HT1080 (cell line): ENCODE measurements around the gene GRHPR. TPM values are rescaled to one million over a fixed set of nuclear protein-coding genes. Genes with fewer than 3 reads are reported as not detected.
"Not testable (repeated sequence)": the region's sequence is repeated elsewhere in the genome, so short reads cannot be mapped to it uniquely, and the experiment has no call there.

Experiments used
- DNase-seq: peaks from one replicate; pipeline ENCODE4 v3.0.0-alpha.2; 2015; ENCODE audit warnings: low read depth
- polyA plus RNA-seq, 2 experiments: library from polyadenylated mRNA; depleted of rRNA; stranded (reverse); fragments of >200 nt; gene quantifications; 2 replicates each; pipeline ENCODE4 v1.2.3, GENCODE V29; 2015
- total RNA-seq: library from RNA; depleted of rRNA; stranded (reverse); fragments of >200 nt; shearing (Covaris generic); gene quantifications from 2 replicates; pipeline ENCODE4 v1.2.3, GENCODE V29; 2014; rRNA removed

The GRHPR gene
- 139 and 149 TPM in 2 replicates for total RNA-seq
- polyA plus RNA-seq (2015; cell fraction: cytosol; rRNA removed) = 114 and 132 TPM in 2 replicates
- polyA plus RNA-seq (2015; cell fraction: nucleus; rRNA removed) = 99.3 and 103 TPM in 2 replicates

DNA sequence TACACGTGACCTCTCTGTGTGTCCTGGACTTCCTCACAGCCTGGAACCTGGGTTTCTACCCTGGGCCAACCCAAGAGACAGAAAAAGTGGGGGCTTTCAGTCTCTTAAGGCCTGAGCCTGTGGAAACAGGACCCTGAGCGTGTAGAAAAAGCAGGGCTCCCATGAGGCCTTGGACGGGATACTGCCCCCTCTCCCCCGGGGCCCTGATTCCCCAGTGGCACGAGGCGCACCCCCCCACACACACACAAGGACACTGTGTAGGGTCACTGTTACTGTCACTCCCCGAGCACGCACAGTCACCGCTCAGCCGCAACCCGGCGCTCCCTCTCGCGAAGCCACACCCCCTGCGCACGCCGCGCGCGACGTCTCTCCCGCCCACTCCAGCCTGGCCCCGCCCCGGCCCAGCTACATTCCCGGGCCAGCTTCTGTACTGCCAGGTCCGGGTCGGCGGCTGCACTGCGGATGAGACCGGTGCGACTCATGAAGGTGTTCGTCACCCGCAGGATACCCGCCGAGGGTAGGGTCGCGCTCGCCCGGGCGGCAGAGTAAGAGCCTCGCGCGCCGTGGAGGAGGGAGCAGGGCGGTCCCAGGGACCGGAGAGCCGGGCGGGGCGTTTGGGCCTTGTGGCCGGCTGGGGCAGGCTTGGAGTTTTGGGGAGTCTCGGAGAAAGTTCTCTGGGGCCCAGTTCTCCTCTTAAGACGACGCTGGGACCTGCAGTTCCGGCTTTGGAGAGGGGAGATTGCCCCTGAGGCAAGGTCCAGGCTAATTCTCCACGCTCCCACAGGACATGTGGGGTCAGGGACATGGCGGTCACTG lies at the start of gene GRHPR:
TSS of gene GRHPR (plus strand) at position 408 of the 816 bp plus-strand sequence. CDS start at position 463, 55 bp downstream.
- peak; percentile 82 for DNase-seq

DNA sequence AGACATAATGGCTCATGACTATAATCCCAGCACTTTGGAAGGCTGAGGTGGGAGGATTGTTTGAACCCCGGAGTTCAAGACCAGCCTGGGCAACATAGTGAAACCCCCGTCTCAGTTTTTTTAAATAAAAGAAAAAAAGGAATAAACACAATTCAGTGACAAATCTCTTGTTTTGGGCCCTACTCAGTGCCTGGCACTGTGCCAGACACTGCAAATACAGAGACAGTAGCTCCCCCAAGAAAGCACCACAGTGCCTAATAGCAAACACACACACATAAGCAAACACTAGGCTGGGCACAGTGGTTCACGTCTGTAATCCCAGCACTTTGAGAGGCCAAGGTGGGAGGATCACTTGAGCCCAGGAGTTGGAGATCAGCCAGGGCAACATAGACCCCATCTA lies 49.7 kb upstream of the GRHPR start:
- DNase-seq = no peak

DNA sequence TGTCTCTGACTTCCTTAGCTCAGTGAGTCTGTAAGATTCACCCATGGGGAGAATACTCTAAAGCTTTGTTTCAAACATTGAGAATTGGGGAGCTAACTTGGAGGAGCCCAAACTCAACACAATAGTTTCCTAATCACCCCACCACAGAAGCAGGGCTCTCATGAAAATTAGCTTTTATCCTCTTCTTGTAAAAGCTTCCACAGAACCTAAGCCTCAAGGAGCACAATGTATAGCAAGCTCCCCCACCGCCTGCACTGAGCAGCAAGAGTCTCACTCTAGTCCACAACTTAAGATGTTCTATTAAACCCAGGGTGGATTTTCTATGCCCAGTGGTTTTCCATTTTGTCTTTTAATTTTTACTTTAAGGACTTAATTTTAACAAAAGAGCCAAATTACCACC lies 48.9 kb upstream of the GRHPR start:
- DNase-seq = no peak

DNA sequence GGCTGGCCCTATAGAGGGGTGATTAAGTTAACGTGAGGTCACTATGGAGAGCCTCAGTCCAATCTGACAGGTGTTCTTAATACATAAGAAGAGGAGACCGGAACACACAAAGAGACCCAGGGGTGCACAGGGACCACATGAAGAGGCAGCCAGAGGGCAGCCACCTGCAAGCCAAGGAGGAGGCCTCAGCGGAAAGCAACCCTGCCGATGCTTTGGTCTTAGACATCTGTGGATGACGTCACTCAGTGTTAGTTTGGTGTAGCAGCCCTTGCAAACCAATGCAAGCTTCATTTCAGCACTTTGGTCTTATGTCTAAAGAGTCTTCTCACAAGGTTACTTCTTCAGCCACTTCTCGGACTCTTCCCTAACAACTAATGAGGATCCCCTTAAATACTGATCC lies 47.6 kb upstream of the GRHPR start:
- no peak for DNase-seq

DNA sequence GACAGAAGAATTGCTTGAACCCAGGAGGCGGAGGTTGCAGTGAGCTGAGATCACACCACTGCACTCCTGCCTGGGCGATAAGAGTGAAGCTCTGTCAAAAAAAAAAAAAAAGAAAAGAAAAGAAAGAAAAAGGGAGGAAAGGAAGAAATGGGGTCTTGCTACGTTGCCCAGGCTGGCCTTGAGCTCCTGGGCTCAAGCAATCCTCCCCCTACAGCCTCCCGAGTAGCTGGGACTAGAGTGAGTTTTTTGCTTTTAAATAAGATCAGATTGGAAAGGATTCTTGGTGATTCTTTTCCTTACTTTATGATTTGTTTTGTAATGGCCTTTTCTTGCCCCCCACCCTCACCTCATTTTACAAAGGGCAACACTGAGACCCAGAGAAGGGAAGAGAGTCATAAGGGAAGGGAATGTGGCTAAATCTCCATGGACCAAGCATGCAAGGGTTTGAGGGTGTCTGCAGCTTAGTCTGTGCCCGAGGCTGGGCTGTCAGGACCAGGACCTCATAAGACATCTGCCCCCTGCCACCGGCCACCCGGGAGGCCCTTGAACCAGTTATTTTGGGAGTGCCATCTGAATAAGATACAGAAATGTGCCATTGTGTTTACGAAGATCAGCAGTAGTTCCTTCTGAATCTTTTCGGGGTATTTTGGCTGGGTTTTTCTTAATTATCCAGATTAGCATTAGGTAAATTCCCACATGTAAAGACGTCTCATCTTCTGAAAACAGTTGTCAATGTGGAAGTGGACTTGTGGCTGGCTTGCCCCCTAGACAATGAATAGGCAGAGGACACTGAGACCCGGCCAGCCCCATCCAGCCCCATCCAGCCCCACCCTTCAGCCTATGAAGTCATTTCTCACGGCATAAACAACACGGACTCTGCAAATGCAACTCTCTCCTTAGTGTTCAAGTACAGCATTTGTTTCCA lies 44.5 kb upstream of the GRHPR start:
- DNase-seq = no peak

DNA sequence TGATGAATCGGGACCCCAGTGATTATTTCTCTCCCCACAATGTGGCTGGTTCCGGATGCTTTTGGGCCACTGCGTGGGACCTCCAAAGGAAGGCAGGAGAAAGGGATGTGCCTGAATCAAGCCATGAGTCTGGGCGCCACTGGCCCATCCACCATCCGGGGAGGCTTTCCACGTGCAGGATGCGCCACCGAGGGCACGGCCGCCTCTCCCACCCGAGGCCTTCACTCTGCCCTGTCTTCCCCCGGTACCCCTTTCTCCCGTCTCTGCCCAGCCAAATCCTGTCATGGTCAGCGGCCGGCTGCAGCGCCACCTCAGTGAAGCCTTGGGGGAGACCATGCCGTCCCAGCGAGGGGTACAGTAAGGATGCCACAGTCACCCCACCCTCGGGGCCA lies 43.9 kb upstream of the GRHPR start:
- no peak for DNase-seq

DNA sequence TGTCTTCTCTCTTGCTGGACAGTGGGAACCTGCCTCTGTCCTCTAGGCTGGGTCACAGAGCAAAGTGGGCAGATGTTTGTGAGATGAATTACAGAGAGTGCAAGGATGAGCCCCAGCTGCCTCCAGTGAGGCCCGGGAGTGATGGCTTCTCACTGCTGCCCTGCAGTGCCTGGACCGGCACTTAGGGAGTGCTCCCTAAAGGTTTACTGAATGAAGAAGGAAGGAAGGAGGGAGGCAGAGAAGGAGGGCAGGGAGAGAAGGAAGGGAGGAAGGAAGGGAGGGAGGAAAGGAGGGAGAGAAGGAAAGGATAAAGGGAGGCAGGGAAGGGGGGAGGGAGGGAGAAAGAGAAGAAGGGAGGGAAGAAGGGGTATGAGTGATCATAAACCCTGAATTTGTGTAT lies 42.7 kb upstream of the GRHPR start:
- no peak for DNase-seq

DNA sequence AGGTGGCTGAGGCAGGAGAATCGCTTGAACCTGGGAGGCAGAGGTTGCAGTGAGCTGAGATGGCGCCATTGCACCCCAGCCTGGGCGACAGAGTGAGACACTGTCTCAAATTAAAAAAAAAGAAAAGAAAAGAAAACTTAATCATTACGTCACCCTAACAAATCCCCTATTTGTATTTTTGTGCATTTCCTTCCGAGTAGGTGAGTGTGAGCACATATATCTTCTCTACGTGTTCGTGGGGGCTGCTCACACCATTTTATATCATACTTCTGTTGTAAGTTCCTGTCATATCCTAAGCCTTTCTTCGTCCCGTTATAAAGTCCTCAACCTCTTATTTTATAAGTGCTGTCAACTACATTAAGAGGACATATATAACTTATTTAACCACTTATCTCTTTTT lies 41.9 kb upstream of the GRHPR start:
- DNase-seq = no peak

DNA sequence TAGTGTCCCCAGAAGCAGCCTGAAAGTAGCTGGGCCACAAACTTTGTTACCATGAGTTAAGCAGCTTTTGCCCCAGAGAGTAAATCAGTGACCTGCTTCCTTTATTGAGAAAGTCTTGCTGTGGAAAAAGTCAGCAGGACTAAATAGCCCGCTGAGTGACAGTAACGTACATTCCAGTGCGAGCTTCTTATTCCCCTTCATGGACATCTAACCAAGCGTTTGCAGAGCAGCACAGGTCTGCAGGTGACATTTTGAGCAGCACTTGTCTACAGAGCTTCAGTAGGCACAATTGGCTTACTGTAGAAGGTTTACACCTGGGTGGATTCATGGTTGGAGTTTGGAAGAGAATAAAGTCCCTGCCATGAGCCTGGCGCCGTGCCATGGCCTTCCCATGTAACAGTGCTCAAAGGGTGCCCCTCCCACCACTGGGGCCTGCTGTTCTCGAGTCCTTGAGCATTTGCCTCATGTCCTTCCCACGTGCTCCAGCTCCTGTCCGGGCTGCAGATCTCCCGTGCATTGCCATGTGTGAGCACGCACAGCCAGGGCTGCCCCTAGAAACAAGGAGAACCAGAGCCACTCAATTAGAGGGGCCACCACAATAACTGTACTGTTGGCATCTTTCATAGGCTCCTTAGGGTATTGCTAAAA lies 41.3 kb upstream of the GRHPR start:
- no peak for DNase-seq

DNA sequence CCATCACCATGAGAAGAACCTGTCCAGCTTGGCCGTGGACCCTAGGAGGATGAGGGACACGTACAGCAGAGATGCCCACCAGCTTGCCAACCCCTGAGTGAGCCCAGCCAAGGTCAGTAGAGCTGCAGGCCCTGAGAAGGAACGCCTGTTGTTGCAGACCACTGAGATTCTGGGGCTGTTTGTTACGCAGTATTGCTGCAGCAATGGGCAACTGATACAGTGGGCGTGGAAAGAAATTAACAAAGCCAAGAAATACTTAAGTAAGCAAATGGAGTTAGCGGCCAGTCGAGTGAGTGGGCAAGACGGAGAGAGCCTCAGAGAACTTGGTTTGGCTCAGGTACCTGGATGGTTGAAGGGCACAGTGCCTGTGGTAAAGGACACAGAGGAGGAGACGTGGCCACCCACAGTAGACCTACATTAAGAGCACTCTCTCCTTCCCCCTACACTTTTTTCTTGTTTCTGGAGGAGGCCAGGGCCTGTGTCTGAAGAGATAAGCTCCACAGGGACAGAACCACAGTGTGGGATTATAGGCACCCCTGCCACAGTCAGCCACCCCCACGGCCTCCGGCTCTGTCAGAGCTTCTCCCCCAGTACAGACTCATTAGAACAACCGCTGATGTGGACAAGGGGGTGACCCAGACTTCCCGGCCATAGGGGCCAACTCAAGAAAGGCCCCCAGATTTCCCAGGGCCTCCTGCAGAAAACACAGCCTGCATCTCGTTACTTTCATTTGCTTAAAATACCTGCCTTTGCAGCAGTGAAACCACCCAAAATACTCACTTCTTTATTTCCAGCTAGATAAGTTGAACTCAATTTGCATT lies 40.1 kb upstream of the GRHPR start:
- no peak for DNase-seq

DNA sequence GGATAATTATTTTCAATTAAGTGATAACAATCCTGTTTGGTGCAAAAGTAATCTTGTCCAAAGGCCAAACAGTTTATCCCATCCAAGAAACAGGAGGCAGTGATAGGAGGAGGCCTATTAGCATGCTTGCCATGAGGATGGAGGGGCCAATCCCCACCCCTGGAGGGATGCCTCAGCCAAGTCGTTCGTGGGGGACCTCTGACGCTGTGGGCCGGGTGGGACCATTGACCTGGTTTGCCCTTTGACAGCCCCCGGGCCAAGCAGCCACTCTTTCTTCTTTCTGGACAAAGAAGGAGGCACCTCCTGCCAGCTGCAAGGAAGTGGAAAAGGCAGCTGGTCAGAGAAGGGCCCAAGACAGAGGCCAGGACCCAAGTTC lies 39.5 kb upstream of the GRHPR start:
- no peak for DNase-seq

DNA sequence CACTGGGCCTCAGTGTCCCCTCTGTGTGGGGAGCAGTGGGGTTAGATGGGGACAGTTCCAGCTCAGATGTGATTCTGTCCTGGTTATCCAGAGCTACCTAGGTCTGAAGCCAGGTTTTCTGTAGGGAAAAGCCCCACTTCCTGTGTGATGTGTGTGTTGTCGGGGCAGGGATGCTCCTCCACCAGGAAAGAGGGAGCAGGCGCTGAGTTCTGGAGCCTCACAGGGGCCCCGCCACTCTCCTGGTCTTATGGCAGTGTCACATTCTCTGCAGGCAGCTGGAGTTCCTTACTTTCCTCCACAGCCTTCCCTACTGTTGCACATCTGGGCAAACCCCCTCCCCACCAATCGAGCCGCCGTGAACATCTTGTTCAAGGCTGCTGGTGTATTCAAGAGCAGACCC lies 39.1 kb upstream of the GRHPR start:
- DNase-seq = no peak

DNA sequence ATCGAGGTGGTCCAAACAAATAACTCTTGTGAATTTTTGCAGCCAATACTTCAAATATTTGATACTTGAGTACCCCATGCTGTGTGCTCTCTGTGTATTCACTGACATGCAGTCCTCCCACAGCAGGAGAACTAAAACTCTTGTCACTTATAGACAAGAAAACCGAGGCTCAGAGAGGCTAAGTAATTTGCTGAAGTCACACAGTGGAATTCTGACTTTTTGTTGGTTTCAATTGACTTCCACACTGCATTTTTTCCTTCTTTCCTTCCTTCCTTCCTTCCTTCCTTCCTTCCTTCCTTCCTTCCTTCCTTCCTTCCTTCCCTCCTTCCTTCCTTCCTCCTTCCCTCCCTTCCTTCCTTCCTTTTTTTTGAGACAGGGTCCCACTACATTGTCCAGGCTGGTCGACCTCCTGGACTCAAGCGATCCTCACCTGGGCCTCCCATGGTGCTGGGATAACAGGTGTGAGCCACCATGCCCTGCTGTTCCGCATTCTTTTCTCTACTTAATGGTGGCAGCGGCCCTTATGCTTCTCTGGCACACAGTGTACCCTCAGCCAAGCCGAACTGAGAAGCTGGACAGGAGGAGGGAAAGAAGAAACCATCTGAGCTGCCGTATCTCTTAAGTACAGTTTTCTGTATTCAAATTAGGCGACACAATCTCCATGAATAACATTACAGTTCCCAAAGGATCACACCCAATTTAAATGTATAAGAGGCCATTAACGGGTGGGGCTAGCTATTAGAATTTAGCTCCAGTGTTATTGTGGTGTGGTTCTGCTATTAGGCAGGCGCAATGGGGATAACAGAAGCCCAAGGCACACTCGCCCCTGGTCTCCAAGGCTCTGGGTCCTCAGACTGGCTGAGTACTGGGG lies 38.4 kb upstream of the GRHPR start:
- DNase-seq = no peak

DNA sequence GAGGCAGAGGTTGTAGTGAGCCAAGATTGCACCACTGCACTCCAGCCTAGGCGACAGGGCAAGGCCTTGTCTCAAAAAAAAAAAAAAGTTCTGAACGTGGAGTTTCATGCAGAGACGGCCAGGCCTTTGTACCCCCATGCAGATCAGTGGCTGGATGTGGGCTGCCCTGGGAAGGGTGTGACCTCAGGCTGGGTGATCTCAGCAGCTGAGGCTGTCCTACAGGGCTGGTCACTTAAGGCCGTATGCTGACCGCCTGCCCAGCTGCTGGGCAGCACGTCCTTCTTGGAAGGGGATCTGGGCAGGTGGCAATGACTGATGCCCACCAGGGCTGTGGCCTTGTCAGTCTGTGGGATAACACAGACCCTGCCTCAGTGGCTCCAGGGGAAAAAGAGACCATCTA lies 37.2 kb upstream of the GRHPR start:
- DNase-seq = no peak

DNA sequence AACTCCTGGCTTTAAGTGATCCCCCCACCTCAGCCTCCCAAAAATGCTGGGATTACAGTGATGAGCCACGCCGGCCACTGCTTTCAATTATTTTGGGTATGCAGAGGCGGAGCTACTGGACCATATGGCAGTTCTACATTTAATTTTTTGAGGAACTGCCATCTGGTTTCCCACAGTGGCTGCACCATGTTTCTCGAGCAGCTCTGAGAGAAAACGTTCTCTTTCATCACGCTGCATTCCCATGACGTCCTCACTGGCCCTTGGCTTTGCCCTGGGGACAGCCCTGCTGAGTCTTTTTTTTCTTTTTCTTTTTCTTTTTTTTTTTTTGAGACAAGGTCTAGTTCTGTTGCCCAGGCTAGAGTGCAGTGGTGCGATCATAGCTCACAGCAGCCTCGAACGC lies 35.5 kb upstream of the GRHPR start:
- DNase-seq = no peak

DNA sequence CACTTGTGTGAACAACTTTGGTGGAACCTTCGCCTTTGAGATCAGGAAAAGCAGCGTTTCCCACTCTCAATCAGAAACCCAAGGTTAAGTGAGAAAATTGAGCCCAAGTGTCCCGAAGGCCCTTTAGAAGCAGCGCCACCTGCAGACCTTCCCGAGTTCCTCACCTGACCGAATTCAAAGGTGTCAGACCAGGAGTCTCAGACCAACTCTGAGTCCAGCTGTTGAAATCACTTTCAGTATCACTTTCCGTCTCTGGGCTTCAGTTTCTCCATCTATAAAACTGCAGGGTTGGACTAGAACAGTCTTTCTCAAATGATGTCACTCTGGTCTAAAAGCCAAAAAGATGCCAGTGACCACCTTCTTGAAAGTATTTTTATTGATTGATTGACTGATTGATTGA lies 31.7 kb upstream of the GRHPR start:
- DNase-seq = no peak

DNA sequence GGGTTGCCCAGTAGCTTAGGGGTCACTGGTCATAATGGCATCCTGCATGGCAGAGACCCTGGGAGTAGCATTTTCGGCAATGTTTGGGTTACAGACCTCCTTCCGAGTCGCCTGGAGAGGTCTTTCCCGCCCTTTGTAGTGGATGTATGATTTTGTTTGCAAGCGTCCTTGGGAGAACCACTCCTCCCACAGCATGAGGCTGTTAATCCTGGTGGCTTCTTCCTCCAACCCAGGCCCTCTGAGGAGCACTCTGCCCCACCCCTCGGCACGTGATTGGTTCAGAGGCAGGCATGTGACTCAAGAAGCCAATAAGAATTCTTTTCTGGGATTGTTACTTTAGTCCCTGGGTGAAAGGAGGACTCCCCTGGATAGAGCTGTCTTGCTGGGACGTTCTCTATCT lies 30.2 kb upstream of the GRHPR start:
- no peak for DNase-seq

DNA sequence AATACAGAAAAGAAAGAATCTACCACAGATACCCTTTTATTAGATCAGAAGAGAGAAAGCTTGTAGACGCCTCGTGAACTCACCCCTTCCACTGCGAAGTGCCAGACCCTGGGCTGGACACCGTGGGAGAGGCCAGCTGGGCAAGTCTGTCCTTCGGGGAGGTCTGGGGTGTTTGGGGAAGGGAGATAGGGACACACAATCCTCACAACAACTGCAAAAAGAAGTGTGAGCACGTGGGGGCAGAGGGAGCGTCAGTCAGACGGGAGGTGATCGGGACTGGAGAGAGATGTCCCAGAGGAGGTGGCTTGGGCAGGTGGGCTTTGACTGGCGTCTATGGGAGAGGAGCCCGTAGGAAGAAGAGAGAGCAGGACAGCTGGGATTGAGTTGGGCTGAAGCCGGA lies 27.3 kb upstream of the GRHPR start:
- DNase-seq = no peak

DNA sequence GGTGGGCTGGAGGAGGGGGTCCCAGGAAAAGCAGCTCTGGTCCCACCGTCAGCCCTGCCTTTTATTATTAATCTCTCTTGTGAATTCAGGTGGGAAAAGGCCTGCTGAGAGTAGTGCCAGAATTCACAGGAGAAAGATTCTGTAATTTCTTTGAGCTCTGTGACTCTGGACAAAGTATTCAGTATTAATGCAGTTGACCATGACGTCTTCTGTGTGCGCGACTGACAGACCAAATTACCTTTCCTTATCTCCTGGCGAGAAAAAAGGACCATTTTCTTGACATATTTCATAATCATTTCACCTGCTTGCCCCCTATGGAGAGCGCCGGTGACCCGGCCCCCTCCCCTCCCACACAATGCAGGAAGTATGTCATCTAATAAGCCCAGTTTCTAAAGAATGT lies 26.8 kb upstream of the GRHPR start:
- DNase-seq = no peak

DNA sequence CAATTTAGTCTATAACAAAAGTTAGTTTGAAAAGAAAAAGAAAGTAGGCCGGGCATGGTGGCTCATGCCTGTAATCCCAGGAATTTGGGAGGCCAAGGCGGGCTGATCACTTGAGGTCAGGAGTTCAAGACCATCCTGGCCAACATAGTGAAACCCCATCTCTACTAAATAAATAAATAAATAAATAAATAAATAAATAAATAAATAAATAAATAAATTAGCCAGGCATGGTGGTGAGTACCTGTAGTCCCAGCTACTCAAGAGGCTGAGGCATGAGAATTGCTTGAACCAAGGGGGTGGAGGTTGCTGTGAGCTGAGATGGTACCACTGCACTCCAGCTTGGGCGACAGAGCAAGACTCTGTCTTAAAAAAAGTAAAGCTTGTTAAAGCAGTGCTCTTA lies 24.5 kb upstream of the GRHPR start:
- DNase-seq = not testable (repeated sequence)
